HG03432 (cell line): ENCODE measurements around the gene KCP.
A peak's percentile ranks its signal among the peaks of the same experiment; 100 is the strongest.

ENCODE experiments used
- ATAC-seq: cut with Tn5 transposase; IDR thresholded peaks from one replicate; pipeline ENCODE4 v1.9.1; 2021; ENCODE audit warnings: mild to moderate bottlenecking, moderate library complexity; ENCODE audit not compliant: unreplicated experiment

KCP gene

GRCh38 chr7:128939075-128939860 is 28.8 kb upstream of the KCP start:
- peak; percentile 14 for ATAC-seq

- ATAC-seq: peak; percentile 15
These were observed 28.1 kb upstream of the KCP start for GRCh38 chr7:128938544-128939074.

DNA sequence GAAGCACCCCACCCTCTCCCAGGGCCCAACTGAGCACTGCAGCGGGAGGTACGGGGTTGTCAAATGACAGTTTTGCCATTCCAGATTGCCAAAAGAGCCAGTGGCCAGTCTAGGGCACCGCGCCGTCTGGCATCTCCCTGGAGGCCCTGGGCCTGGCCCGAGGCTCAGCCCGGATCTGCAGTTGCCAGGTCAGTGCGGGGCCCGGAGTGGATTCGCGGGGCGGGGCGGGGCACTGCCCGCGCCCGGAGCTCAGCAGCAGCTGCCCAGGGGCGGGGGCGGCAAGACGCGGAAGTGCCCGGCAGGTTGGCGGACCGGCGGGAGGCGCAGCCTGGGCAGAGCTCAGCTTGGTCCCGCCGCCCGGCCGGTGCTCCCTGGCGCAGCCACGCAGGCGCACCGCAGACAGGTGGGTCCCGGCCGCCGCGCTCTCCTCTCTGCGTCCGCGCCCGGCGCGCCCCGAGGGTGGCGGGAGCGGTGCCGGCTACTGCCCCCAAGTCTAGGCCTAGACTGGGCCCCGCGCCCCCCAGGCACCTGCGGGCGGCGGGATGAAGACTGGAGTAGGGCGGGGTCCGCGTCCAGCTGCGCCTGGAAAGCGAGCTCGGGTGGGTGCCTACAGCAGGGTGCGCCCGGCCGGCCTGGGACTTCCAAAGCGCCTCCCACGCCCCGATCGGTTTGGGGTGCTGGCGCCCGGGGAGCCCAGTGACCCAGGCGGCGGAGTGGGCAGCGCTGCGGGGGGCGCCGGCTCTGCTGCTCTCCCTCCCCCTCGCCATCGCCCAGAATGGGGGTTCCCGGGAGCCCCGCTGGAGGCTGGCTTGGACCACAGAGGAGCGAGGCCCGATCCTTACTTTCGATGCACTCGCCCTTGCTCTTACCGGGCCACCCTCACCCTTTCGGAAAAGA is 27.4 kb upstream of the KCP start, which contains the start of gene IRF5:
Gene IRF5 (plus strand): TSS at position 281 of the 897 bp plus-strand sequence. CDS start 4,155 bp downstream, outside the sequence.
- no peak for ATAC-seq

GRCh38 chr7:128937271-128937646 is 26.8 kb upstream of the KCP start:
- ATAC-seq: no peak

DNA sequence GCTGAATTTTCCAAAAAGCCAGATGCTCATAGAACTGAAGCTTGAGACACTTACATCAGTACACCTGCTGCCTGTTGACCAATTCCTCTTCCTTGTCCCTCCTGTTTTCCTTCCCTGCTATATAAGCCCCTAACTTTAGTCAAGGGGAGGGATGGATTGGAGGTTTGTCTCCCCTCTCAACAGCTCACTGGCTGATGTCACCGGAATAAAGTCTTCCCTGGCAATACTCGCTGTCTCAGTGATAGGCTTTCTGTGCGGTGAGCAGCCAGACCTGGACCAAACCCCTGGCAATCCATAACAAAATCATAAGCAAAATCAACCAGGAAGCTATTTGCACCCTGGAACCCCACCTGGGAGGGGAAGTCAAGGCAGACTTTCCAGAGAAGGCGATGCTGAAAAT is 26.3 kb upstream of the KCP start:
- ATAC-seq: no peak

DNA sequence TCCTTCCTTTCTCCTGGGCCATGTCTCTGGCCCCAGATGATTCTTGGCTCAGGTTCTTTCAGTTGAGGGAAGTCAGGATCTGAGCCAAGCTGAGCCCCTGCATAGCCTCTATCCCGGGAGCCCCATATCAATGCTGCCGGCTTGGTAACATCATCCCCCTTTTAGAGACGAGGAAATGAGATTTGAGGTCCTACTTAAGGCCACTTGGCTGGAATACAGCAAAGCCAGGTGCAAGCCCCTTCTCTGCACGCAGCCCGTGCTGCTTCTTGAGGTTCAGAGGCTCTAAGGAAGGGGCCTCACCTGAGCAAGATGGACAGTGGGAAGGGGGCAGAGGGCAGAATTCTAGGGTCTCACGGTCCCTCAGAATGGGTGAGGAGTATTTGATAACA is 24.8 kb upstream of the KCP start:
- ATAC-seq: no peak

- peak; percentile 36 for ATAC-seq
These were observed 24.1 kb upstream of the KCP start for GRCh38 chr7:128934361-128935341.

- ATAC-seq: peak; percentile 32
These were observed 22.8 kb upstream of the KCP start for GRCh38 chr7:128933180-128933891.

- ATAC-seq: no peak
These were observed 22.3 kb upstream of the KCP start for GRCh38 chr7:128932862-128933179.

- ATAC-seq: no peak
These were observed 21.7 kb upstream of the KCP start for GRCh38 chr7:128931965-128932861.

- no peak for ATAC-seq
These were observed 20.8 kb upstream of the KCP start for GRCh38 chr7:128931190-128931798.

- no peak for ATAC-seq
These were observed 18.6 kb upstream of the KCP start for GRCh38 chr7:128928882-128929788.

DNA sequence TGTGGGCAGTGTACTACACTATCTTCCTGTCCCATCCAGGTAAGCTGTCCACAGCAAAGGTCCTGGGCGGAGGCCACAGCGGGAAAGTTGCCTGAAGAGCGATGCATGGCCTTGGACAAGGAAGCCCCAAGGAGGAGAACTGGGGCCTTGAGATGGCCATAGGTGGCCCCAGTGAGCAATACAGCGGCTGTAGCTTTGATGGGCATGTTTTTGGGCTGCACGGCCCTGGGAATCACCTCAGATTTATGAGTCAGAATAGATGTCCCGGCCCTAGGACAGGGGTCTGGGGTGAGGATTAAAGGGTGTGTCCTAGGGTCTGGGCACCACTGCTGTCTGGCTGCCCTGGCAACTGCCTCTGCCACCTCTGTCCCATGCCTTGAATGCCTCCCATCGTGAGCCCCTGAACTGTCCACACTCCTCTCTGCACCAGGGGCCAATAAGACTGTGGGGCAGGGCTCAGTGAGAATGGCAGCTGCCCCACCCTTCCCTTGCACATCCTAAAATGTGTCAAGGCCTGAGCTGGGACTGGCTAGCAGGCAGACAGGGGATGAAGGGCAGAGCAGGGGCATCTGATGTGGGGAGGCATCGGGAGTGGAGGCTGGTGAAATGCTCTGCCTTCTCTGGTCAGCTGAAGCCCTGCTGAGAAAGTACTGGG is 17.8 kb upstream of the KCP start:
- no peak for ATAC-seq

DNA sequence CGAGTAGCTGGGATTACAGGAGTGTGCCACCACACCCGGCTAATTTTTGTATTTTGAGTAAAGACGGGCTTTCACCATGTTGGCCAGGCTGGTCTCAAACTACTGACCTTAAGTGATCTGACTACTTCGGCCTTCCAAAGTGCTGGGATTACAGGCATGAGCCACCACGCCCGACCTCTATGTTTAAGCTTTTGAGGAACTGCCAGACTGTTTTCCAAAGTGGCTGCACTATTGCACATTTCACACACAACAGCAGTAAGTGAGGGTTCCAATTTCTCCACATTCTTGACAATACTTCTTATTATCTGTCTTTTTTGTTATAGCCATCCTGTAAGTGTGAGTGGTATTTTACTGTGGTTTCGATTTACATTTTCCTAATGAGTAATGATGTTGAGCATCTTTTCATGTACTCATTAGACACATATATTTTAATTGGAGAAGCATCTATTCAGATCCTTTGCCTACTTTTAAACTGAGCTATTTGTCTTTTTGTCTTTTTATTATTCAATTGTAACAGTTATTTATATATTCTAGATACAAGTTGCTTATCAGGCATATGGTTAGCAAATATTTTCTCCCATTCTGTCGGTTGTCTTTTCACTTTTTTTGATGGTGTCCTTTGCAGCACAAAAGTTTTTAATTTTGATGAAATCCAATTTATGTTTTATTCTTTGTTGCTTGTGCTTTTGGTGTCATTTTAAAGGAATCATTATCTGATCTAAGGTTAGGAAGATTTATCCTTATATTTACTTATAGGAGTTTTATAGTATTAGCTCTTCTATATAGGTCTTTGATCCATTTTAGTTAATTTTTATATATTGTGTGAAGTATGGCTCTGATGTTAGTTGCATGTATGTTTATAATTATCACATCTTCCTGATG is 14.4 kb upstream of the KCP start:
- ATAC-seq: no peak

GRCh38 chr7:128923411-128923800 is 12.9 kb upstream of the KCP start:
- no peak for ATAC-seq
